ENCODE data around the gene AOX1. TPM values are rescaled to one million over a fixed set of nuclear protein-coding genes. Genes with fewer than 3 reads are reported as not detected.
"Not testable (repeated sequence)": the region's sequence is repeated elsewhere in the genome, so short reads cannot be mapped to it uniquely, and the experiment has no call there.

Gene AOX1
- under 1 TPM in 1 of 2 experiments, not detected in 1; 0.20 TPM for total RNA-seq

GRCh38 chr2:200585730-200586643 is at the start of gene AOX1:
Gene AOX1 (plus strand): TSS chr2:200586014. CDS start chr2:200586109, 95 bp downstream.
- Mint-ChIP-seq H3K36me3 (peaks cover 16% of the 10 kb centered on the region), H3K9me3 (ENCODE audit: low read depth) (no peaks in the 10 kb centered on the region), H3K4me1 (peaks cover 9% of the 10 kb centered on the region), H3K27me3 (peaks cover 13% of the 10 kb centered on the region), H3K4me3 (peak within 1 kb of the TSS; percentile 52), H3K27ac (no peak within 1 kb of the TSS)
- ATAC-seq (peak; percentile 55), DNase-seq (no peak)
- CTCF ChIA-PET, result interaction anchor here (1.1 to 1.6 kb wide), 2 partner anchors 10 to 118 kb away, joined by 3 to 6 read pairs; no protein-coding TSS in a partner anchor

DNA sequence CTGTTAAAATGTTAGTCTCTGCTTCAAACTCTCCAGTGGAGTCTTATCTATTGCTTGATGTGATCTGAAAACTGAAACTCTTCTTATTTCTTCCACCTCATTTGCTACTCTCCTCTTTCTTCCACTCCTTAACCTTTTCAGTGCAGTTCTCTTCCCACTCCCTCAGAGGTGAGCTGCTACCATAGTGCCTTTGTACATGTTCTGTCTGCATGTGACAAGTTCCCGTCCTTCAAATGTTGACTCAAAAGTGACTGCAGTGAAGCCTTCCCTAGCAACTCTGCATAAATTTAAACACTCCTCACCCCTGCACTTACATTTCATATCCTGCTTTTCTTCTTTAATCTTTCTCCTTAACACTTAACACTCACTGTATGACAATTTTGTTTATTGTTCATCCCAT is 47.7 kb upstream of the AOX1 start:
- Mint-ChIP-seq H3K27ac (no peak overlapping the region), H3K27me3 (no peaks in the 10 kb centered on the region), H3K36me3 (peaks cover 53% of the 10 kb centered on the region), H3K4me1 (no peaks in the 10 kb centered on the region), H3K4me3 (no peak overlapping the region), H3K9me3 (ENCODE audit: low read depth) (no peaks in the 10 kb centered on the region)
- CTCF ChIA-PET, result no interaction called here
- ATAC-seq (no peak), DNase-seq (no peak)

DNA sequence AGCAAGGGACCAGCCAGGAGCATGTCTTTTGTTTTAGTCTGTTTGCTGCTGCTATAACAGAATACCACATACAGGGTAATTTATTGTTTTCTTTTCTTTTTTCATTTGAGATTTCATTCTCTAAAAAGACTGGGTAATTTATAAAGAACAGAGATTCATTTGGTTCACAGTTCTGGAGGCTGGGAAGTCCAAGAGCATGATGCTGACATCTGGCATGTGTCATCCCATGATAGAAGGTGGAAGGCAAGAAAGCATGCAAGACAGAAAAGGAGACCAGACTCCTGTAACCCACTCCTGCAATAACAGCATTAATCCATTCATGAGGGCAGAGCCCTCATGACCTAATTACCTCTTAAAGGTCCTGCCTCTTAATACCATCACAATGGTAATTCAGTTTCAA is 45.0 kb upstream of the AOX1 start:
- Mint-ChIP-seq H3K27ac (peak overlapping the region; percentile 3), H3K4me1 (no peaks in the 10 kb centered on the region), H3K27me3 (no peaks in the 10 kb centered on the region), H3K36me3 (peaks cover 68% of the 10 kb centered on the region), H3K9me3 (ENCODE audit: low read depth) (peaks cover 2% of the 10 kb centered on the region), H3K4me3 (no peak overlapping the region)
- no peak for DNase-seq
- CTCF ChIA-PET, result no interaction called here
- ATAC-seq, result no peak

DNA sequence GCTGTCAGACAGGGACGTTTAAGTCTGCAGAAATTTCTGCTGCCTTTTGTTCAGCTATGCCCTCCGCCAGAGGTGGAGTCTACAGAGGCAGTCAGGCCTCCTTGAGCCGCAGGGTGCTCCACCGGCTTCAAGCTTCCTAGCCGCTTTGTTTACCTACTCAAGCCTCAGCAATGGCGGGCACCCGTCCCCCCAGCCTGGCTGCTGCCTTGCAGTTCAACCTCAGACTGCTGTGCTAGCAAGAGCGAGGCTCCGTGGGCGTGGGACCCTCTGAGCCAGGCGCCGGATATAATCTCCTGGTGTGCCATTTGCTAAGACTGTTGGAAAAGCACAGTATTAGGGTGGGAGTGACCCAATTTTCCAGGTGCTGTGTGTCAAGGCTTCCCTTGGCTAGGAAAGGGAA is 19.2 kb upstream of the AOX1 start:
- H3K4me3 Mint-ChIP-seq; DNase-seq; H3K9me3 Mint-ChIP-seq (ENCODE audit: low read depth); H3K4me1 Mint-ChIP-seq; ATAC-seq; H3K27me3 Mint-ChIP-seq; H3K27ac Mint-ChIP-seq: not testable (repeated sequence)
- peaks cover 63% of the 10 kb centered on the region for H3K36me3 Mint-ChIP-seq
- CTCF ChIA-PET, result interaction anchor here (0.6 kb wide), 1 partner anchor 108 kb away, joined by 3 read pairs; no protein-coding TSS in a partner anchor

DNA sequence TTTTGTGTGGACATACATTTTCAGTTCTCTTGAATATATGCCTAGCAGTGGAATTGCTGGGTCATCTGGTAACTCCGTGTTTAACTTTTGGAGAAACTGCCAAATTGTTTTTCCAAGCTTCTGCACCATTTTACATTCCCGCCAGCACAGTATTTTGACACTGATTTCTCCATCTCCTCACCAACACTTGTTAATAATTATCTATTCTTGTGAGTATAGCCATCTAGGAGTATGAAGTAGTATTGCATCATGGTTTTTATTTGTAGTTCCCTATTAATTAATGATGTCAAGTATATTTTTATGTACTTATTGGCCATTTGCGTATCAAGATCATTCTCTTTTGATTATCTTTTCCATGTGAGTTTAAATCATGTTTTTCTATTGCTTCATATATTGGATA is 17.9 kb upstream of the AOX1 start:
- peaks cover 63% of the 10 kb centered on the region for H3K36me3 Mint-ChIP-seq
- H3K4me1 Mint-ChIP-seq, result no peaks in the 10 kb centered on the region
- ATAC-seq (no peak), DNase-seq (no peak)
- H3K9me3 Mint-ChIP-seq (ENCODE audit: low read depth), result no peaks in the 10 kb centered on the region
- CTCF ChIA-PET, result no interaction called here
- H3K27ac Mint-ChIP-seq, result no peak overlapping the region
- H3K27me3 Mint-ChIP-seq, result no peaks in the 10 kb centered on the region
- no peak overlapping the region for H3K4me3 Mint-ChIP-seq

DNA sequence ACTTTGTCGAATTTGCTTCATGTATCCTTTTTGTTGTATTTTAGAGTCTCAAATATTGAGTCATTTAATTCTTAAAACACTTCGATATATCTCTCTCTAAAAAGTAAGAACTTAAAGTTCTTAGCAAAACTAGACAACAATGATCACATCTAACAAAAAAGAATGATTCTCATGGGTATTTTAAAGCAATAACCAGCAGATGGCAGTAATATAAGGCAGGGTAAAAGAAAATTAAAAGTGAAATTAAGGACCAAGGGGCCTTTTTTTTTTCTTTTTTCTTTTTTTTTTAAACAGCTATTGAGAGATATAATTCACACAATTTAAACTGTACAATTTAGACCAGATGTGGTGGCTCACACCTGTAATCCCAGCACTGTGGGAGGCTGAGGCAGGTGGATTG is 9.9 kb upstream of the AOX1 start:
- no peak for DNase-seq
- CTCF ChIA-PET, result interaction anchor here (0.7 to 1.0 kb wide), 2 partner anchors 10 to 127 kb away, joined by 3 to 4 read pairs; partner anchors contain the start of gene AOX1
- Mint-ChIP-seq H3K27ac (no peak overlapping the region), H3K4me1 (peaks cover 18% of the 10 kb centered on the region), H3K9me3 (ENCODE audit: low read depth) (no peaks in the 10 kb centered on the region), H3K27me3 (no peaks in the 10 kb centered on the region), H3K36me3 (peaks cover 56% of the 10 kb centered on the region), H3K4me3 (no peak overlapping the region)
- ATAC-seq, result no peak

DNA sequence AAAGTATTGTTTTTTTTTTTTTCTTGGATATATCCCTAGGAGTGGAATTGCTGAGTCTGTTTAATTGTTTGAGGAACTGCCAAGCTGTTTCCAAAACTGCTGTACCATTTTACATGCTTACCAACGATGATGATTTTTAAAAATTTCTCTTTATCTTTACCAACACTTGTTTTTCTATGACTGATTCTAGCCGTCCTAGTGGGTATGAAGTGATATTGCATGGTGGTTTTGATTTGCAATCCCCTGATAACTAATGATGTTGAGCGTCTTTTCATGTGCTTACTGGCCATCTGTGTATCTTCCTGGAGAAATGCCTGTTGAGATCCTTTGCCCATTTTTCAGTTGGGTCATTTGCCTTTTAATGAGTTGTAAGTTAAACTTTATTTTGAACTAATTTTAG is 8.8 kb upstream of the AOX1 start:
- ATAC-seq (no peak), DNase-seq (no peak)
- H3K9me3 Mint-ChIP-seq (ENCODE audit: low read depth), result no peaks in the 10 kb centered on the region
- peaks cover 18% of the 10 kb centered on the region for H3K4me1 Mint-ChIP-seq
- no peak overlapping the region for H3K4me3 Mint-ChIP-seq
- no peaks in the 10 kb centered on the region for H3K27me3 Mint-ChIP-seq
- CTCF ChIA-PET, result interaction anchor here (0.7 kb wide), 1 partner anchor 129 kb away, joined by 3 read pairs; no protein-coding TSS in a partner anchor
- H3K27ac Mint-ChIP-seq, result no peak overlapping the region
- peaks cover 46% of the 10 kb centered on the region for H3K36me3 Mint-ChIP-seq

GRCh38 chr2:200578778-200579177 is 7.0 kb upstream of the AOX1 start:
- Mint-ChIP-seq H3K27me3 (no peaks in the 10 kb centered on the region), H3K36me3 (peaks cover 35% of the 10 kb centered on the region), H3K4me3 (no peak overlapping the region), H3K4me1 (peaks cover 18% of the 10 kb centered on the region), H3K27ac (no peak overlapping the region), H3K9me3 (ENCODE audit: low read depth) (no peaks in the 10 kb centered on the region)
- ATAC-seq (peak; percentile 33), DNase-seq (no peak)
- CTCF ChIA-PET, result interaction anchor here (0.7 to 1.5 kb wide), 7 partner anchors 25 to 161 kb away, joined by 3 to 6 read pairs (median 4); partner anchors contain the start of gene SGO2

DNA sequence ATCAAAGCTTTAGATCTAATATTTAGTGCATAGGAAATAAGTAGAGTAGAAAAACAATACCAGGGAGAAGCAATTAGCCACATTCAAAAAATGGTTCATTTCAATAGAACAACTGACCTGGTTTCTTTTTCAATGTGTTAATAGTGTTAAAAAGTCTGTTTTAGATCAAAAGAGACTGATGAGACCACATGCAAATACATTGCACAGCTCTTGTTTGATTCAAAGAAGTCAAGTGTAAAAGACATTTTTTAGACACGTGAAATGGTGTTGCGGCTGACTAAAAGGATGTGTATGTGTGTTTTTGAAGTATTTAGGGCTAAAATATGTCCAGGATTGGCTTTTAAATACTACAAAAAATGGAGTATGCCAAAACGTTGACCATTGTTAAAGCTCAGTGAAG is 1.2 kb upstream of the AOX1 start:
- no peaks in the 10 kb centered on the region for H3K9me3 Mint-ChIP-seq (ENCODE audit: low read depth)
- peaks cover 19% of the 10 kb centered on the region for H3K36me3 Mint-ChIP-seq
- CTCF ChIA-PET, result no interaction called here
- no peak for DNase-seq
- peaks cover 6% of the 10 kb centered on the region for H3K27me3 Mint-ChIP-seq
- ATAC-seq, result no peak
- no peak overlapping the region for H3K27ac Mint-ChIP-seq
- H3K4me3 Mint-ChIP-seq, result no peak overlapping the region
- H3K4me1 Mint-ChIP-seq, result peaks cover 9% of the 10 kb centered on the region

- peaks cover 9% of the 10 kb centered on the region for H3K4me1 Mint-ChIP-seq
- CTCF ChIA-PET, result interaction anchor here (1.1 kb wide), 1 partner anchor 9 kb away, joined by 3 read pairs; no protein-coding TSS in a partner anchor
- peak overlapping the region; percentile 52 for H3K4me3 Mint-ChIP-seq
- no peak overlapping the region for H3K27ac Mint-ChIP-seq
- H3K9me3 Mint-ChIP-seq (ENCODE audit: low read depth), result no peaks in the 10 kb centered on the region
- H3K36me3 Mint-ChIP-seq, result peaks cover 18% of the 10 kb centered on the region
- no peak for ATAC-seq
- DNase-seq, result no peak
- peaks cover 6% of the 10 kb centered on the region for H3K27me3 Mint-ChIP-seq
These were observed 479 bp upstream of the AOX1 start for GRCh38 chr2:200585340-200585729.

DNA sequence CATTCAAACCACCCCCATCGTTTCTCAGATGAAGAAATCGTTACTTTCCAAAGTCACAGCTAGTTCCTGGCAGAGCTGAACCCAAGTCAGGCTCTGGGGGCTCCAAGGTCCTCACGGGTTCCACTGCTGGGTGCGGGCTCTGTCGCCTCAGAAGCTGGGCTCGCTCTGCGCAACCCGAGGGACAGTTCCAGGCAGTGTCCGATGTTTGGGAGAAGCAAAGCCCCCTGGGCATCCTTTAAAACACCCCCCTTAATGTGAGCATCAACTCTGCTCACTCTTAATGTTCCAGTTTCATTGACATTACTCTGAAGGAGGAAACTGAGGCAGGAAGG is 796 bp downstream of the AOX1 start:
- H3K4me1 Mint-ChIP-seq, result peaks cover 9% of the 10 kb centered on the region
- peaks cover 16% of the 10 kb centered on the region for H3K27me3 Mint-ChIP-seq
- H3K36me3 Mint-ChIP-seq, result peaks cover 16% of the 10 kb centered on the region
- CTCF ChIA-PET, result interaction anchor here (1.6 kb wide), 1 partner anchor 117 kb away, joined by 6 read pairs; no protein-coding TSS in a partner anchor
- no peak overlapping the region for H3K27ac Mint-ChIP-seq
- H3K9me3 Mint-ChIP-seq (ENCODE audit: low read depth), result no peaks in the 10 kb centered on the region
- no peak overlapping the region for H3K4me3 Mint-ChIP-seq
- no peak for ATAC-seq
- no peak for DNase-seq

- ATAC-seq (no peak), DNase-seq (no peak)
- Mint-ChIP-seq H3K27me3 (peaks cover 21% of the 10 kb centered on the region), H3K4me3 (no peak overlapping the region), H3K27ac (no peak overlapping the region), H3K9me3 (ENCODE audit: low read depth) (no peaks in the 10 kb centered on the region), H3K4me1 (peaks cover 9% of the 10 kb centered on the region), H3K36me3 (peaks cover 16% of the 10 kb centered on the region)
- CTCF ChIA-PET, result interaction anchor here (0.6 to 1.6 kb wide), 2 partner anchors 116 to 414 kb away, joined by 3 to 6 read pairs; no protein-coding TSS in a partner anchor
These were observed 1.3 kb downstream of the AOX1 start for GRCh38 chr2:200587007-200587616.

DNA sequence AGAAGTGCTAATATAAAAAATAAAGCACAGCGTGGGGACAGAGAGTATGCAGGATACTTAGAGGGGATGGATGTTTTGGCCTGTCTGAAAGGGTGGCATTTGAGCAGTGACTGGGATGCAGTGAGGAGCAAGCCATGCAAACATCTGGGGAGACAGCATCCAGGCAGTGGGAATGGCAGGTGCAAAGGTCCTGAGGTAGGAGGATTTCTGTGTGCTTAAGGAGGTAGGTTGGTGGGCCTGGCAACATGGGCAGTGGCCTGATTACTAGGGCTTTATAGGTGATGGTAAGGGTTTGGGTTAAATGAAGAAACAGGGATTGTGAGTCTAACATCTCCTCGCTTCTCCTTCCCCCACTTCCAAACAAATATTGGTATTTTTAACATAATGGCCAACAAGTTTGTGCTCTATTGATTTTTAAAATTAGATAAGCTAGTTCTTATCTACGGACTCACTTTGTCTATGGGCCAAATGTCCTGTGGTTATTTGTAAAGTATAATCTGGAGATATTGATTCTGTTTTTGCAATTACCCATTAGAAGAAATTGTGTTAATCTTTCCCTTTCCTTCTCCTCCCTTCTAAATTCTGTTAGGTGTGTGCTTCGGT is 2.4 kb downstream of the AOX1 start:
- CTCF ChIA-PET, result interaction anchor here (0.6 kb wide), 2 partner anchors 42 to 413 kb away, joined by 3 read pairs; no protein-coding TSS in a partner anchor
- Mint-ChIP-seq H3K9me3 (ENCODE audit: low read depth) (no peaks in the 10 kb centered on the region), H3K27ac (no peak overlapping the region), H3K36me3 (peaks cover 14% of the 10 kb centered on the region), H3K27me3 (peaks cover 28% of the 10 kb centered on the region), H3K4me1 (peaks cover 9% of the 10 kb centered on the region), H3K4me3 (no peak overlapping the region)
- no peak for ATAC-seq
- no peak for DNase-seq

Data from activated CD8-positive, alpha-beta memory T cell treated with anti-CD3 and anti-CD28 coated beads, Interleukin-2, amount 10 ng/mL, durations not matched to agents 7 days and 5 days (primary cell).